Adrenal gland (tissue), 12 donors: ENCODE results near the gene NR0B1. TPM values are rescaled to one million over a fixed set of nuclear protein-coding genes. Genes with fewer than 3 reads are reported as not detected.

Experiments
- DNase-seq, 7 donors: peaks; one replicate each; pipeline ENCODE4 v3.0.0-alpha.2; 2019 to 2020
- H3K27ac ChIP-seq, 5 donors: fragments of 200-600 bp; sonication (generic) in 4 of 5; 1 replicate in 3 of 5; 2 replicates in 2 of 5; pipeline versions ENCODE4 v1.5.1 to v1.8.0; 2016 to 2020; ENCODE audit warnings: mild to moderate bottlenecking in 1 of 5
- H3K27me3 ChIP-seq: fragments of 200-600 bp; 2 replicates; pipeline ENCODE4 v1.8.0; 2021
- H3K36me3 ChIP-seq, 2 donors: fragments of 200-600 bp; replicated peaks in 1 of 2; 1 replicate in 1 of 2; 2 replicates in 1 of 2; pipeline versions ENCODE4 v1.5.1 to v1.8.0; 2018 to 2022
- H3K4me1 ChIP-seq, 2 donors: fragments of 200-600 bp; replicated peaks in 1 of 2; 1 replicate in 1 of 2; 2 replicates in 1 of 2; pipeline versions ENCODE4 v1.5.1 to v1.8.0; 2018 to 2021
- H3K4me3 ChIP-seq, 4 donors: fragments of 200-600 bp; sonication (generic) in 3 of 4; one replicate each; pipeline ENCODE4 v1.5.1; 2016 to 2018
- H3K9me3 ChIP-seq, 3 donors: fragments of 200-600 bp; sonication (generic) in 1 of 3; replicated peaks in 1 of 3; 1 replicate in 2 of 3; 2 replicates in 1 of 3; pipeline versions ENCODE4 v1.5.1 to v1.8.0; 2016 to 2021
- POLR2A ChIP-seq, 2 donors: fragments of 450-650 bp; IDR thresholded peaks; one replicate each; pipeline ENCODE4 v1.6.1; 2017; ENCODE audit warnings: antibody characterized with exemption in 2 of 2, mild to moderate bottlenecking in 2 of 2, moderate library complexity in 1 of 2
- WGBS, 4 donors: extraction: QIAGEN DNeasy Blood & Tissue Kit in 2 of 4; methylation state at CpG; one replicate each; pipeline versions ENCODE4 v1.1.5 to v1.1.7; 2013 to 2017; 5-methylcytosine and 5-hydroxymethylcytosine counted together
- intact Hi-C, 2 donors: fragments of 100-400 bp; cut with DNase I; formaldehyde crosslinking; loops; one replicate each; pipeline versions ENCODE4 v1.14.1 to v1.15.0; 2022 to 2023
- polyA plus RNA-seq, 3 donors: library from polyadenylated mRNA; stranded (reverse); fragments of 200-250 nt in 2 of 3; fragments of 350-450 nt in 1 of 3; fragmentation: Illumina TruSeq in 1 of 3; extraction: RNeasy Lipid Tissue Mini Kit (QIAGEN cat#74804) in 1 of 3; gene quantifications; one replicate each; pipeline ENCODE4 v1.2.3, GENCODE V29; 2013 to 2014
- total RNA-seq, 9 donors: library from RNA; depleted of rRNA in 4 of 9; stranded (reverse); fragments of >200 nt in 4 of 9; fragments of 120-200 nt in 1 of 9; fragmentation: NEBNext Ultra II Directional in 1 of 9; extraction: Animal tissue kit (Norgen Biotek cat#: 25700) in 1 of 9; gene quantifications; one replicate each; pipeline versions ENCODE4 v1.1.0 to v1.2.4, GENCODE V29; 2013 to 2023
- TF ChIP-seq, protein P1 (sequence below), 6 experiments: fragments of 450-650 bp in 4 of 6; fragments of 200-600 bp in 2 of 6; sonication (generic) in 1 of 6; IDR thresholded peaks; 1 replicate in 5 of 6; 2 replicates in 1 of 6; pipeline versions ENCODE4 v1.5.1 to v1.8.0; 2016 to 2021; ENCODE audit warnings: antibody characterized with exemption in 6 of 6, mild to moderate bottlenecking in 2 of 6, moderate library complexity in 1 of 6
- donor health status: healthy with polysubstance abuse.
- donor health status: Bipolar disorder and iron deficiency.
- donor health status: DM: yes; HTN: yes; CAD: no.
- donor health status: DM: no; HTN: no; CAD: no.
- donor health status: DM: no; HTN: no; CAD: no.
- donor health status: DM: yes; HTN: yes; CAD: no.

NR0B1 gene
- total and polyA plus RNA-seq, 12 donors: 5.4 to 77.4 (median 43.3) TPM

DNA sequence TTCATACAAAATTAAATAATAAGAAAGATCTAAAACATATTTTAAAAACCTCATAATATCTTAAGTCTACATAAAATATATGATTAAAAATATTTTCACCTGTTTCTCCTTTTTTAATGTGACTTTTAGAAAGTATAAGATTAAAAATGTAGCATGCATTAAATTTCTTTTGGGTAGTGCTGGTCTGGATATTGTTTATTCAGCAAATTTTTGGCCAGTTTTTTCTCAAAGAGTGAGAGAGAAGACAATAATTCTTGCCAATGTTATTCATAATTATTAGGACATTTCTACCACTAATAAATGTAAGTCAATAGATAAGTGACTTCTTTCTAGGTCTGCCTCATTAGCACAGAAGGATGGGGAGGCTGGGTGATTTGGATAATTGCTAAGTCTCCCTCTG, 48.2 kb downstream of the NR0B1 start:
- H3K27me3 ChIP-seq: peaks cover 9% of the 10 kb centered on the region
- no peak overlapping the region for H3K27ac ChIP-seq
- H3K36me3 ChIP-seq: no peaks in the 10 kb centered on the region
- no peak for DNase-seq
- no peak for TF ChIP-seq POLR2A (IDR thresholded peaks at IDR 0.05)
- TF ChIP-seq, protein P1, sequence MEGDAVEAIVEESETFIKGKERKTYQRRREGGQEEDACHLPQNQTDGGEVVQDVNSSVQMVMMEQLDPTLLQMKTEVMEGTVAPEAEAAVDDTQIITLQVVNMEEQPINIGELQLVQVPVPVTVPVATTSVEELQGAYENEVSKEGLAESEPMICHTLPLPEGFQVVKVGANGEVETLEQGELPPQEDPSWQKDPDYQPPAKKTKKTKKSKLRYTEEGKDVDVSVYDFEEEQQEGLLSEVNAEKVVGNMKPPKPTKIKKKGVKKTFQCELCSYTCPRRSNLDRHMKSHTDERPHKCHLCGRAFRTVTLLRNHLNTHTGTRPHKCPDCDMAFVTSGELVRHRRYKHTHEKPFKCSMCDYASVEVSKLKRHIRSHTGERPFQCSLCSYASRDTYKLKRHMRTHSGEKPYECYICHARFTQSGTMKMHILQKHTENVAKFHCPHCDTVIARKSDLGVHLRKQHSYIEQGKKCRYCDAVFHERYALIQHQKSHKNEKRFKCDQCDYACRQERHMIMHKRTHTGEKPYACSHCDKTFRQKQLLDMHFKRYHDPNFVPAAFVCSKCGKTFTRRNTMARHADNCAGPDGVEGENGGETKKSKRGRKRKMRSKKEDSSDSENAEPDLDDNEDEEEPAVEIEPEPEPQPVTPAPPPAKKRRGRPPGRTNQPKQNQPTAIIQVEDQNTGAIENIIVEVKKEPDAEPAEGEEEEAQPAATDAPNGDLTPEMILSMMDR (IDR thresholded peaks at IDR 0.05): no peak
- intact Hi-C loops: no loop called here
- no peaks in the 10 kb centered on the region for H3K4me1 ChIP-seq
- H3K4me3 ChIP-seq: no peak overlapping the region
- no peaks in the 10 kb centered on the region for H3K9me3 ChIP-seq

GRCh38 chrX:30259927-30260326, 49.3 kb downstream of the NR0B1 start:
- Histone ChIP-seq H3K9me3 (no peaks in the 10 kb centered on the region), H3K27ac (no peak overlapping the region), H3K27me3 (peaks cover 6% of the 10 kb centered on the region), H3K4me1 (no peaks in the 10 kb centered on the region), H3K4me3 (no peak overlapping the region), H3K36me3 (no peaks in the 10 kb centered on the region)
- no peak for DNase-seq
- TF ChIP-seq, protein P1 (IDR thresholded peaks at IDR 0.05): no peak
- no peak for TF ChIP-seq POLR2A (IDR thresholded peaks at IDR 0.05)
- 67 to 88% (median 74%) methylated on average over 2 of the region's 2 CpGs for WGBS, 4 donors
- intact Hi-C loops: no loop called here

Other genes with a start within 250 kb of the NR0B1 start
- under 1 TPM in 2 of 9 donors, not detected in 7; 0.14 to 0.19 TPM for gene MAGEB2, start 93.8 kb downstream of the NR0B1 start, total RNA-seq
- gene MAGEB2, start 93.8 kb downstream of the NR0B1 start, polyA plus RNA-seq: not detected
- under 1 TPM in 1 of 9 donors, not detected in 8; 0.71 TPM for gene MAGEB3, start 78.7 kb downstream of the NR0B1 start, total RNA-seq
- gene MAGEB3, start 78.7 kb downstream of the NR0B1 start, polyA plus RNA-seq: under 1 TPM in 1 of 3 donors, not detected in 2; 0.03 TPM
- not detected for gene MAGEB4, start 67.4 kb downstream of the NR0B1 start, total RNA-seq
- not detected for gene MAGEB4, start 67.4 kb downstream of the NR0B1 start, polyA plus RNA-seq
- not detected for gene MAGEB1, start 62.2 kb downstream of the NR0B1 start, total RNA-seq
- not detected for gene MAGEB1, start 62.2 kb downstream of the NR0B1 start, polyA plus RNA-seq